Thyroid gland (tissue), 4 donors: ENCODE results near the gene CCS.

ENCODE experiments used
- CTCF ChIP-seq, 6 experiments: fragments of 200-600 bp in 3 of 6; fragments of 450-650 bp in 3 of 6; sonication (generic) in 3 of 6; IDR thresholded peaks; one replicate each; pipeline ENCODE4 v1.5.1; 2016 to 2019; ENCODE audit warnings: antibody characterized with exemption in 6 of 6, mild to moderate bottlenecking in 2 of 6, inconsistent platforms in 1 of 6, moderate library complexity in 1 of 6
- POLR2A ChIP-seq, 2 donors: fragments of 450-650 bp; IDR thresholded peaks; one replicate each; pipeline ENCODE4 v1.6.1; 2017; ENCODE audit warnings: antibody characterized with exemption in 2 of 2, mild to moderate bottlenecking in 2 of 2, moderate library complexity in 1 of 2

DNA sequence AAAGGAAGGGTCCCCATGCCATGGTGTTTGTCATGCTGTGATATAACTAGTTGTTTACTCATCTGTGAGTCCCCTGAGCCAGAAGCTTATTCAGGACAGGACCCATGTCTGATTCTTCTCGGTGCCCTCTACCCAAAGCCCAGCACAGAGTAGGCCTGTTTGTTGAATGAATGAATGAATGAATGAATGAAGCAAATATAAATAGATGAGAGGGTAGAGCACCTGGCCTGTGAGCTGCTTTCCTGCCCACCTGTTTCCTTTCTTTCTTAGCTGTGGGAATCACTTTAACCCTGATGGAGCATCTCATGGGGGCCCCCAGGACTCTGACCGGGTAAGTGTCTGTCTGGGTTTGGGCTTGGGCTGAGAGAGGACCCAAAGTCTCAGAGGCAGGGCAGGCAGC is 7.2 kb downstream of the CCS start:
- TF ChIP-seq CTCF (IDR thresholded peaks at IDR 0.05) (no peak), POLR2A (IDR thresholded peaks at IDR 0.05) (no peak)
